H9 (cell line): ENCODE data around the gene ZNG1B. TPM values are rescaled to one million over a fixed set of nuclear protein-coding genes. Genes with fewer than 3 reads are reported as not detected.
"Not testable (repeated sequence)": the region's sequence is repeated elsewhere in the genome, so short reads cannot be mapped to it uniquely, and the experiment has no call there.

Experiments
- DNase-seq: peaks from one replicate; pipeline ENCODE4 v3.0.0-alpha.2; 2017
- H2AFZ ChIP-seq: one replicate; pipeline ENCODE4 v1.6.1; 2013; ENCODE audit warnings: mild to moderate bottlenecking, low read length, control low read depth, moderate library complexity
- H2AK5ac ChIP-seq: 2 replicates; pipeline ENCODE4 v1.6.1; 2013; ENCODE audit warnings: low read length, control low read depth, mixed read lengths; ENCODE audit not compliant: insufficient read length
- H2BK120ac ChIP-seq: one replicate; pipeline ENCODE4 v1.6.1; 2013; ENCODE audit warnings: low read depth, mild to moderate bottlenecking, low read length, control low read depth, inconsistent platforms; ENCODE audit not compliant: poor library complexity, severe bottlenecking
- H2BK12ac ChIP-seq: 2 replicates; pipeline ENCODE4 v1.6.1; 2013; ENCODE audit warnings: low read length, control low read depth, mixed read lengths, low read depth; ENCODE audit not compliant: insufficient read length
- H2BK15ac ChIP-seq: 2 replicates; pipeline ENCODE4 v1.6.1; 2013; ENCODE audit warnings: low read depth, low read length, control low read depth
- H2BK20ac ChIP-seq: one replicate; pipeline ENCODE4 v1.6.1; 2013; ENCODE audit warnings: low read depth, mild to moderate bottlenecking, low read length, control low read depth, inconsistent platforms; ENCODE audit not compliant: poor library complexity, severe bottlenecking
- H2BK5ac ChIP-seq: 2 replicates; pipeline ENCODE4 v1.6.1; 2013; ENCODE audit warnings: low read length, control low read depth, mixed read lengths; ENCODE audit not compliant: insufficient read length
- H3K14ac ChIP-seq: 2 replicates; pipeline ENCODE4 v1.6.1; 2013; ENCODE audit warnings: low read length, control low read depth; ENCODE audit not compliant: insufficient read depth
- H3K18ac ChIP-seq: 2 replicates; pipeline ENCODE4 v1.6.1; 2013; ENCODE audit warnings: low read depth, mild to moderate bottlenecking, mixed read lengths, low read length, control low read depth; ENCODE audit not compliant: insufficient read length
- H3K23ac ChIP-seq: 2 replicates; pipeline ENCODE4 v1.6.1; 2013; ENCODE audit warnings: low read length, control low read depth, mixed read lengths, low read depth; ENCODE audit not compliant: insufficient read length
- H3K23me2 ChIP-seq: 2 replicates; pipeline ENCODE4 v1.6.1; 2013; ENCODE audit warnings: low read depth, mild to moderate bottlenecking, mixed read lengths, low read length, control low read depth; ENCODE audit not compliant: insufficient read length, poor library complexity, severe bottlenecking
- H3K27ac ChIP-seq: 2 replicates; pipeline ENCODE4 v1.5.1; 2013; ENCODE audit warnings: low read length, control low read depth, mixed read lengths, low read depth; ENCODE audit not compliant: insufficient read length
- H3K27me3 ChIP-seq: 2 replicates; pipeline ENCODE4 v1.6.1; 2013; ENCODE audit warnings: low read length, control low read depth, inconsistent platforms; ENCODE audit not compliant: insufficient read depth
- H3K4ac ChIP-seq: 2 replicates; pipeline ENCODE4 v1.6.1; 2013; ENCODE audit warnings: low read depth, mild to moderate bottlenecking, control low read depth, inconsistent platforms, low read length, moderate library complexity
- H3K4me1 ChIP-seq: 2 replicates; pipeline ENCODE4 v1.6.1; 2013; ENCODE audit warnings: low read length, control low read depth, inconsistent platforms; ENCODE audit not compliant: insufficient read depth
- H3K4me2 ChIP-seq: 2 replicates; pipeline ENCODE4 v1.6.1; 2013; ENCODE audit warnings: low read length, control low read depth, mixed read lengths; ENCODE audit not compliant: insufficient read length, insufficient read depth
- H3K56ac ChIP-seq: 2 replicates; pipeline ENCODE4 v1.6.1; 2013; ENCODE audit warnings: low read depth, mild to moderate bottlenecking, mixed read lengths, low read length, control low read depth; ENCODE audit not compliant: insufficient read length
- H3K79me1 ChIP-seq: 2 replicates; pipeline ENCODE4 v1.6.1; 2013; ENCODE audit warnings: low read depth, mild to moderate bottlenecking, moderate library complexity, low read length, control low read depth, inconsistent platforms; ENCODE audit not compliant: insufficient read depth, poor library complexity, severe bottlenecking
- H3K79me2 ChIP-seq: 2 replicates; pipeline ENCODE4 v1.6.1; 2013; ENCODE audit warnings: low read length, control low read depth, inconsistent platforms; ENCODE audit not compliant: insufficient read depth
- H3K9ac ChIP-seq: 2 replicates; pipeline ENCODE4 v1.6.1; 2013; ENCODE audit warnings: low read length, control low read depth, mixed read lengths; ENCODE audit not compliant: insufficient read length; ENCODE audit errors: extremely low read depth
- H3K9me3 ChIP-seq: one replicate; pipeline ENCODE4 v1.6.1; 2013; ENCODE audit warnings: low read depth, low read length, inconsistent platforms; ENCODE audit not compliant: control insufficient read depth
- H3T11ph ChIP-seq: one replicate; pipeline ENCODE4 v1.6.1; 2013; ENCODE audit warnings: mild to moderate bottlenecking, low read length, control low read depth, inconsistent platforms
- H4K20me1 ChIP-seq: one replicate; pipeline ENCODE4 v1.6.1; 2013; ENCODE audit not compliant: control insufficient read depth, insufficient read length, insufficient read depth
- H4K5ac ChIP-seq: 2 replicates; pipeline ENCODE4 v1.6.1; 2013; ENCODE audit warnings: low read depth, mild to moderate bottlenecking, mixed read lengths, low read length, control low read depth; ENCODE audit not compliant: insufficient read length
- H4K8ac ChIP-seq: replicated peaks from 2 replicates; pipeline ENCODE4 v1.6.1; 2013; ENCODE audit warnings: low read length, control low read depth, mixed read lengths, low read depth; ENCODE audit not compliant: insufficient read length
- H4K91ac ChIP-seq: 2 replicates; pipeline ENCODE4 v1.6.1; 2013; ENCODE audit warnings: low read depth, mild to moderate bottlenecking, moderate library complexity, mixed read lengths, low read length, control low read depth; ENCODE audit not compliant: insufficient read length
- H3K27ac Mint-ChIP-seq, 3 experiments: 2 replicates in 2 of 3; 3 replicates in 1 of 3; pipeline ENCODE4 v1.8.0; 2020 to 2021; ENCODE audit warnings: mixed read lengths in 3 of 3, mild to moderate bottlenecking in 1 of 3, moderate library complexity in 1 of 3
- H3K27me3 Mint-ChIP-seq: 2 replicates; pipeline ENCODE4 v1.8.0; 2021; ENCODE audit warnings: low read depth, mild to moderate bottlenecking, moderate library complexity, mixed read lengths
- H3K36me3 Mint-ChIP-seq, 3 experiments: 2 replicates in 2 of 3; 3 replicates in 1 of 3; pipeline ENCODE4 v1.8.0; 2020 to 2021; ENCODE audit warnings: low read depth in 3 of 3, mixed read lengths in 3 of 3; ENCODE audit not compliant: insufficient read depth in 1 of 3
- H3K4me1 Mint-ChIP-seq, 2 experiments: 2 replicates each; pipeline ENCODE4 v1.8.0; 2020; ENCODE audit warnings: mixed read lengths in 2 of 2
- H3K4me3 Mint-ChIP-seq, 2 experiments: 2 replicates in 1 of 2; 3 replicates in 1 of 2; pipeline ENCODE4 v1.8.0; 2020 to 2021; ENCODE audit warnings: mild to moderate bottlenecking in 2 of 2, mixed read lengths in 2 of 2, moderate library complexity in 1 of 2
- H3K9me3 Mint-ChIP-seq, 2 experiments: 2 replicates in 1 of 2; 3 replicates in 1 of 2; pipeline ENCODE4 v1.8.0; 2020; ENCODE audit warnings: mild to moderate bottlenecking in 2 of 2, mixed read lengths in 2 of 2, moderate library complexity in 1 of 2
- WGBS: extraction: QIAGEN DNeasy Blood & Tissue Kit; methylation state at CpG from one replicate; pipeline ENCODE4 v1.1.7; 2013; ENCODE audit warnings: missing lambda C conversion rate, low lambda C conversion rate, mixed read lengths; ENCODE audit not compliant: insufficient read length; ENCODE audit errors: extremely low coverage; 5-methylcytosine and 5-hydroxymethylcytosine counted together
- total RNA-seq: library from RNA; stranded (reverse); gene quantifications from 2 replicates; pipeline ENCODE4 v1.2.1, GENCODE V29; 2021

ZNG1B gene
- total RNA-seq, 1 experiment from 2014 or later, result 41.7 TPM

DNA sequence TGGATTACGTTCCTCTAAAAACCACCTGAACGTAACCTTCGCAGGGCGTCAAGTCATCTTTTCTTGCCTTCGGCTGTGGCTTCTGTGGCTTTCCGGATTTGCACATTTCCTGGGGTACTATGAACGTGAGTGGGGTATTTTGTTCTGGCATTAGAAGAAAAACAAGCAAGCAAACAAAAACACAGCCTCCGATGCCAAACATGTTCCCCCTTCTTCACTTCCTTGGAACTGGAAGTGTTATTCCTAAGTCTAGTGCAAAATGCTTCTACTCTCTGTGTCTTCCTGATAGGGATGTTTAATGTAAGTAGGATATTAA lies 63.2 kb downstream of the ZNG1B start:
- not testable (repeated sequence) for H3K4ac ChIP-seq, H4K91ac ChIP-seq, H4K8ac ChIP-seq, H3K79me2 ChIP-seq, H2AK5ac ChIP-seq, H3K27ac ChIP-seq, H3K23me2 ChIP-seq, H3K4me1 ChIP-seq, H3K9me3 Mint-ChIP-seq, H3K79me1 ChIP-seq, H3K18ac ChIP-seq, H3K14ac ChIP-seq, H4K5ac ChIP-seq, H3K56ac ChIP-seq, H3K9ac ChIP-seq, H2BK20ac ChIP-seq, H3K27ac Mint-ChIP-seq, DNase-seq, H2BK12ac ChIP-seq, H4K20me1 ChIP-seq, H3T11ph ChIP-seq, H2BK5ac ChIP-seq, H3K4me2 ChIP-seq, H2BK120ac ChIP-seq, H2AFZ ChIP-seq, H3K23ac ChIP-seq, H3K9me3 ChIP-seq, H2BK15ac ChIP-seq, H3K36me3 Mint-ChIP-seq
- peaks cover 0 to 11% of the 10 kb centered on the region in 2 experiments; a peak in 2 of 4 replicates for H3K4me1 Mint-ChIP-seq
- WGBS, result no CpG with 5 or more reads among the region's 8 CpGs
- peaks cover 19% of the 10 kb centered on the region; the same call in 1 of the 2 replicates for H3K27me3 ChIP-seq
- H3K27me3 Mint-ChIP-seq, result peaks cover 80% of the 10 kb centered on the region
- H3K4me3 Mint-ChIP-seq, result peak overlapping the region in 1 of 2 experiments; percentile 54; a peak in 2 of 5 replicates

DNA sequence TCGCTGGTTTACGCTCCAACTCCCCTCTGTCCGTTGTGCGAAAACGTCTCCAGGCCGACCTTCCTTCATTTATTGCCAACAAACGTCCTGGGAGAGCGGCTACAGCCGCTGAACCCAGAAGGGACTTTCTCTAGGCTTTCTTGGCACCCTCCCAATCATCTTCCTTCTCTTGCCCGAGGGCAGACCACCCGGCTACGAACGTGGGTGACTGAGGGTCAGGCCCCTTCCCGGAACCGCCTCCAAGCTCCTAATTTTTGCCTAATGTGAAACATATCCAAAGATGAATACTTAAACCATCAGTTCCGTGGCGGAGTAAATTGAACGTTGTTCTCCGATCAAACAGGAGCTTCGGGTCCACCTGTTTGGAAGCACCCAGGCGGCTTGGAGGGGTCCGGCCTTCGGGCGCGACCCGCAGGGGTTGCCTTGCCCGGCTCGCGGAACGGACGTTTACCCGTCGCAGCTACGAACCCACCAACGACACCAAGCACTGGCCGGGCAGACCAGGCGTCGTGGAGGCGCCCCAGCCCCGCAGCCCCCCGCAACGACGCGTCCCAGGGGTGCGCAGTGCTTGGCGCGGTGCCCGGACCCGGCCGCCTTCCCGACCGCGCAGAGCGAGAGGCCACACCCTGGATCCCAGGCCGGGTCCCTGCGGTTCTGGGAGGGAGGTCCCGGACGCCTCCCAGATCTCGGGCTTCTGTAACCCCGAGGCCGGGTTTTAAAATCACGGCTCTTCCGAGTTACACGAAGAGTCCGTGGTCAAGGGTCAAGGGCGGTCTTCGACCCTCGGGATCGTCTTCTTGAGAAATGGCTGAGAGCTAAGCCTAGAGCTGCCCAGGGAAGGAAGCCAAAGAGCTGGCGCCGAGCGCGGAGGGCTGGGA lies 65.0 kb downstream of the ZNG1B start:
- not testable (repeated sequence) for H3T11ph ChIP-seq, H3K14ac ChIP-seq, H3K79me2 ChIP-seq, H2BK5ac ChIP-seq, H3K9ac ChIP-seq, H3K36me3 Mint-ChIP-seq, H3K56ac ChIP-seq, H4K91ac ChIP-seq, H3K4ac ChIP-seq, H2BK120ac ChIP-seq, H3K18ac ChIP-seq, DNase-seq, H2BK15ac ChIP-seq, H2BK20ac ChIP-seq, H4K8ac ChIP-seq, H3K4me1 ChIP-seq, H3K27ac Mint-ChIP-seq, H3K79me1 ChIP-seq, H3K4me1 Mint-ChIP-seq, H3K9me3 ChIP-seq, H3K23ac ChIP-seq, H2BK12ac ChIP-seq, H2AFZ ChIP-seq, H3K27ac ChIP-seq, H4K5ac ChIP-seq, H3K23me2 ChIP-seq, H3K9me3 Mint-ChIP-seq, H2AK5ac ChIP-seq, H4K20me1 ChIP-seq
- Mint-ChIP-seq H3K4me3 (peak overlapping the region; percentile 48 to 70; a peak in 4 of 5 replicates), H3K27me3 (peaks cover 83% of the 10 kb centered on the region)
- Histone ChIP-seq H3K27me3 (peaks cover 19% of the 10 kb centered on the region; the same call in 1 of the 2 replicates), H3K4me2 (peak overlapping the region; percentile 25)
- no CpG with 5 or more reads among the region's 73 CpGs for WGBS
